ENCODE data around the gene HOXD13. TPM values are rescaled to one million over a fixed set of nuclear protein-coding genes. Genes with fewer than 3 reads are reported as not detected.

The HOXD13 gene
- total RNA-seq, 1 experiment from 2014 or later = not detected

GRCh38 chr2:176079831-176080539 lies 12.5 kb upstream of the HOXD13 start:
- Histone ChIP-seq H3K4me2 (no peak overlapping the region), H3K27ac (no peak overlapping the region), H4K20me1 (ENCODE audit: insufficient read depth) (no peaks in the 10 kb centered on the region), H2AFZ (no peak overlapping the region), H3K9me3 (ENCODE audit: insufficient read depth, low read depth) (no peaks in the 10 kb centered on the region; the same call in 1 of the 2 replicates), H3K27me3 (ENCODE audit: insufficient read depth, low read depth) (peaks cover 42% of the 10 kb centered on the region), H3K9me2 (ENCODE audit: insufficient read depth) (no peaks in the 10 kb centered on the region), H3K36me3 (ENCODE audit: low read depth) (no peaks in the 10 kb centered on the region), H3F3A (ENCODE audit: insufficient read depth, low read depth) (no peaks in the 10 kb centered on the region), H3K79me2 (ENCODE audit: low read depth) (no peaks in the 10 kb centered on the region), H3K4me1 (replicated peaks; ENCODE audit: insufficient read depth) (no peaks in the 10 kb centered on the region), H3K4me3 (no peak overlapping the region)
- intact Hi-C loops (cut with micrococcal nuclease; ENCODE audit: unreplicated experiment) = no loop called here
- DNase-seq = no peak
- no TSS peak for BruUV-seq (replicated peaks)
- peak; percentile 30; the same call in 1 of the 2 replicates for TF ChIP-seq CTCF (conservative IDR thresholded peaks at IDR 0.05)
- TF ChIP-seq EZH2 (IDR thresholded peaks at IDR 0.05; ENCODE audit: low read depth) = no peak
- POLR2A ChIA-PET (ENCODE audit: unreplicated experiment) = no interaction called here
- CTCF ChIA-PET = no interaction called here

GRCh38 chr2:176080540-176081375 lies 11.8 kb upstream of the HOXD13 start:
- POLR2A ChIA-PET (ENCODE audit: unreplicated experiment) = no interaction called here

More at GRCh38 chr2:176080540-176081375, 11.8 kb upstream of the HOXD13 start:
- Histone ChIP-seq H3K9me3 (ENCODE audit: insufficient read depth, low read depth) (no peaks in the 10 kb centered on the region; the same call in 1 of the 2 replicates), H3K4me3 (no peak overlapping the region), H4K20me1 (ENCODE audit: insufficient read depth) (no peaks in the 10 kb centered on the region), H3K9me2 (ENCODE audit: insufficient read depth) (no peaks in the 10 kb centered on the region), H3K4me2 (no peak overlapping the region), H3F3A (ENCODE audit: insufficient read depth, low read depth) (no peaks in the 10 kb centered on the region), H2AFZ (no peak overlapping the region), H3K36me3 (ENCODE audit: low read depth) (no peaks in the 10 kb centered on the region), H3K79me2 (ENCODE audit: low read depth) (no peaks in the 10 kb centered on the region), H3K4me1 (replicated peaks; ENCODE audit: insufficient read depth) (no peaks in the 10 kb centered on the region), H3K27me3 (ENCODE audit: insufficient read depth, low read depth) (peaks cover 42% of the 10 kb centered on the region), H3K27ac (no peak overlapping the region)
- BruUV-seq (replicated peaks) = no TSS peak
- TF ChIP-seq CTCF (conservative IDR thresholded peaks at IDR 0.05) = no peak
- TF ChIP-seq EZH2 (IDR thresholded peaks at IDR 0.05; ENCODE audit: low read depth) = no peak
- intact Hi-C loops (cut with micrococcal nuclease; ENCODE audit: unreplicated experiment) = no loop called here
- no peak for DNase-seq
- CTCF ChIA-PET = no interaction called here

Measured in PC-9 (cell line).